Panc1 (cell line): ENCODE results near the gene FARP2. TPM values are rescaled to one million over a fixed set of nuclear protein-coding genes. Genes with fewer than 3 reads are reported as not detected.

Experiments used
- ATAC-seq: fragments of 200-7000 bp; cut with Tn5 transposase; 2 replicates; pipeline ENCODE4 v1.9.1; 2020; ENCODE audit warnings: mild to moderate bottlenecking, moderate library complexity
- BruUV-seq: library from RNA; stranded (reverse); fragments of 400-500 nt; replicated peaks from 2 replicates; lab custom pipeline; 2021; lab: Mats Ljungman, UMichigan
- CTCF ChIA-PET: fragments of 300-600 bp; sonication (Branson Sonifier 250); formaldehyde crosslinking; loops from one replicate; lab custom pipeline; 2022; ENCODE audit warnings: antibody characterized with exemption; lab: Charles Lee
- POLR2A ChIA-PET: fragments of 300-600 bp; sonication (Branson Sonifier 250); formaldehyde crosslinking; loops from one replicate; lab custom pipeline; 2022; ENCODE audit warnings: antibody characterized with exemption; lab: Charles Lee
- DNase-seq: peaks from one replicate; pipeline ENCODE4 v3.0.0-alpha.2; 2010; ENCODE audit warnings: low read depth, low spot score
- H3K27ac ChIP-seq: 2 replicates; pipeline ENCODE4 v1.5.1; 2011; ENCODE audit warnings: mild to moderate bottlenecking, low read length, inconsistent platforms
- H3K27me3 ChIP-seq: fragments of 200-500 bp; sonication (Bioruptor generic); 2 replicates; pipeline ENCODE4 v1.6.0; 2014; ENCODE audit warnings: low read length, inconsistent platforms; ENCODE audit not compliant: control insufficient read depth, insufficient read depth
- H3K36me3 ChIP-seq: fragments of 200-500 bp; sonication (Bioruptor generic); 2 replicates; pipeline ENCODE4 v1.5.1; 2014; ENCODE audit warnings: inconsistent platforms, mild to moderate bottlenecking, low read length, moderate library complexity; ENCODE audit not compliant: control insufficient read depth, insufficient read depth
- H3K4me1 ChIP-seq: 2 replicates; pipeline ENCODE4 v1.5.1; 2011; ENCODE audit warnings: inconsistent platforms, mild to moderate bottlenecking, low read length, moderate library complexity; ENCODE audit not compliant: control insufficient read depth, insufficient read depth
- H3K4me3 ChIP-seq, 2 experiments: 2 replicates each; pipeline ENCODE4 v1.5.1; 2011 to 2012; ENCODE audit warnings: low read depth in 2 of 2, low read length in 2 of 2, mild to moderate bottlenecking in 2 of 2, inconsistent platforms in 1 of 2, moderate library complexity in 1 of 2
- H3K9me3 ChIP-seq: fragments of 200-500 bp; sonication (Bioruptor generic); 2 replicates; pipeline ENCODE4 v1.5.1; 2014; ENCODE audit warnings: low read depth, mild to moderate bottlenecking, inconsistent platforms, low read length, moderate library complexity; ENCODE audit not compliant: control insufficient read depth, insufficient read depth
- CTCF ChIP-seq: fragments of 450-650 bp; IDR thresholded peaks from 2 replicates; pipeline ENCODE4 v1.5.1; 2017; ENCODE audit warnings: mild to moderate bottlenecking
- POLR2AphosphoS5 ChIP-seq: IDR thresholded peaks from 2 replicates; pipeline ENCODE4 v1.6.1; 2012; ENCODE audit warnings: mild to moderate bottlenecking, low read depth, low read length, moderate library complexity
- REST ChIP-seq, 2 experiments: IDR thresholded peaks; 2 replicates each; pipeline ENCODE4 v1.6.1; 2011 to 2012; ENCODE audit warnings: low read depth in 2 of 2, control low read depth in 1 of 2, low read length in 1 of 2, mild to moderate bottlenecking in 1 of 2, moderate library complexity in 1 of 2; ENCODE audit not compliant: insufficient read depth in 1 of 2
- SIN3A ChIP-seq: IDR thresholded peaks from 2 replicates; pipeline ENCODE4 v1.6.1; 2012; ENCODE audit warnings: low read depth, mild to moderate bottlenecking, low read length, moderate library complexity, borderline replicate concordance; ENCODE audit not compliant: insufficient read depth
- TCF7L2 ChIP-seq: IDR thresholded peaks from 2 replicates; pipeline ENCODE4 v1.6.1; 2011; ENCODE audit warnings: mild to moderate bottlenecking, low read depth, low read length, inconsistent platforms
- in situ Hi-C: cut with HindIII; loops from 2 replicates; pipeline ENCODE4 v1.10.0; 2016; ENCODE audit warnings: low sequenced_read_pairs, low pct_unique_long_range_greater_than_20kb
- intact Hi-C: fragments of 100-400 bp; cut with micrococcal nuclease; formaldehyde crosslinking; loops from one replicate; pipeline ENCODE4 v1.10.0; 2022; ENCODE audit not compliant: unreplicated experiment
- total RNA-seq: library from RNA; stranded (reverse); gene quantifications from one replicate; pipeline ENCODE4 v1.2.1, GENCODE V29; 2021; ENCODE audit not compliant: unreplicated experiment

FARP2 gene
- total RNA-seq, 1 experiment from 2014 or later, result 80.3 TPM

GRCh38 chr2:241454837-241455485 is 98.9 kb downstream of the FARP2 start:
- TSS peak; percentile 34 for BruUV-seq
- in situ Hi-C loops, result no loop called here
- H3K4me3 ChIP-seq, result no peak overlapping the region
- no peak for DNase-seq
- no peaks in the 10 kb centered on the region for H3K36me3 ChIP-seq
- no peak for ATAC-seq
- H3K4me1 ChIP-seq, result no peaks in the 10 kb centered on the region
- ChIA-PET POLR2A (no interaction called here), CTCF (no interaction called here)
- intact Hi-C loops, result no loop called here
- no peak overlapping the region for H3K27ac ChIP-seq
- no peak for TF ChIP-seq REST (IDR thresholded peaks at IDR 0.05; ENCODE audit: insufficient read depth in 1 of 2, low read depth in 2 of 2, low read length in 1 of 2)
- TF ChIP-seq POLR2AphosphoS5, result no peak
- TF ChIP-seq CTCF, result no peak
- no peak for TF ChIP-seq TCF7L2
- no peak for TF ChIP-seq SIN3A
- no peaks in the 10 kb centered on the region for H3K9me3 ChIP-seq
- H3K27me3 ChIP-seq, result no peaks in the 10 kb centered on the region

GRCh38 chr2:241456546-241456945 is 100.5 kb downstream of the FARP2 start:
- TF ChIP-seq TCF7L2, result no peak
- TF ChIP-seq CTCF, result no peak
- no peak for TF ChIP-seq POLR2AphosphoS5
- TF ChIP-seq REST (IDR thresholded peaks at IDR 0.05; ENCODE audit: insufficient read depth in 1 of 2, low read depth in 2 of 2, low read length in 1 of 2), result no peak
- TF ChIP-seq SIN3A, result no peak
- ChIA-PET POLR2A (no interaction called here), CTCF (no interaction called here)
- intact Hi-C loops (no loop called here), in situ Hi-C loops (no loop called here)
- no TSS peak for BruUV-seq
- no peak for DNase-seq
- Histone ChIP-seq H3K27ac (no peak overlapping the region), H3K4me1 (no peaks in the 10 kb centered on the region), H3K4me3 (no peak overlapping the region), H3K9me3 (no peaks in the 10 kb centered on the region), H3K27me3 (no peaks in the 10 kb centered on the region), H3K36me3 (no peaks in the 10 kb centered on the region)
- ATAC-seq, result peak; percentile 34; the same call in 1 of the 2 replicates
